H4 (cell line): ENCODE results near the gene PRDM11. TPM values are rescaled to one million over a fixed set of nuclear protein-coding genes. Genes with fewer than 3 reads are reported as not detected.

Source experiments
- DNase-seq: peaks from one replicate; pipeline ENCODE4 v3.0.0-alpha.2; 2015; ENCODE audit warnings: low spot score
- total RNA-seq: library from RNA; depleted of rRNA; stranded (reverse); fragments of >200 nt; shearing (Covaris generic); gene quantifications from 2 replicates; pipeline ENCODE4 v1.2.3, GENCODE V29; 2014

Gene PRDM11
- total RNA-seq, 1 experiment from 2014 or later: 6.7 TPM

DNA sequence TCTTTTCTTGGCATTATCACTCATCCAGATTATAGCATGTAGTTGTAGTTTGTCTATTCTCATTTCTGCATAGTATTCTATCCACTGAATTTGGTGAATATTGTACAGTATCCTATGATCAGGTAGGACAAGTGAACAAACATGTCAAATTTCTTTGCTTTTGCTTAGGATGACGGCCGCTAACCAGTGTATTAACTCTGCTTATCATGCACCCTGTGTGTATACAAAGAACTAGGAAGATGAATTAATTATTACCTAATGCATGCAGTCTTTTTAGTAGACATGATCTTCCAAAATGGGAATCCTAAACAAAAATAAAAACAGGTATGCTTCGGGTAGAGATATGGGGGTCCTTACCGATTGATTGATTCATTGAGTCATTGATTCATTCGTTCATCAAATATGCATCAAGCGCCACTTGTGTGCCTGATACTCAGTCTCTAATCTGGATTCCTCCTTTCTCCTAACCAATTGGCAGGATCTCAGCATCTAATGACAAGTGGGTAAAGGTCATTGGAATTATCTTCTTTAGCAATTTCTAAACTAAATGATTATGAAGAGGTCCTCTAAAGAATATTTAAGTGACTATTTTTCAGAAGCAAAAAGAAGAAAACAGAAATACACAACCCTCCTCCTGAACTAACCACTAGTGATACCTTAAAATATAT lies 27.9 kb downstream of the PRDM11 start:
- no peak for DNase-seq

DNA sequence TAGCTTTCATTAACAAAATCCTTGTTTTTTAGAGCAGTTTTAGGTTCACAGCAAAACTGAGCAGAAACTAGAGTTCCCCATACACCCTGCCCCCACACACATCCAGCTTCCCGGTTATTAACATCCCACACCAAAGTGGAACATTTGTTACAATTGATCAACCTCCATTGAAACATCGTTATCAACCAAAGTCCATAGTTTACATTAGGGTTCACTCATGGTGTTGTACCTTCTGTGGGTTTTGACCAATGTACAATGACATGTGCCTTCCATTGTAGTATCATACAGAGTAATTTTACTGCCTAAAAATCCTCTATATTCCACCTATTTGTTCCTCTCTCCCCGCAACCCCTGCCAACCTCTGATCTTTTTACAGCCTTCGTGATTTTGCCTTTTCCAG lies 28.5 kb downstream of the PRDM11 start:
- no peak for DNase-seq

DNA sequence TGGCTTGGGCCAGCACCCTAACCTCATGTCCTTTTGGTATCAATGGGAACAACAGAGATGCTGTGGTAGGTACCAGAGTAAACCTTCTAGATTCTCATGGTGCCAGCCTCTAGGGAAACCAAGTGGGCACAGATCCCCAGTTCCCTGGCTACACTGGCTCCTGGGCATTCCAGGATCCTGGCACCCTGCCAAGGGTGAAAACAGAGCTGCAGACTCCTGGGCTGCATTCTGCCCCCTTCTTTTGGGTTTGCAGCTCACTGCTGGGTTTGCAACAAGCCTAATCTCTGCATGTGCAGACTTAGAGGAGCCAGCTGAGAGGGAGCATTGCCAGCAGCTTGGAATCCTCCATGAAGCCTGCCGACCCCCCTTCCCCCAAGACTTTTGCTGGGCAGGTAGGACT lies 30.6 kb downstream of the PRDM11 start:
- no peak for DNase-seq

DNA sequence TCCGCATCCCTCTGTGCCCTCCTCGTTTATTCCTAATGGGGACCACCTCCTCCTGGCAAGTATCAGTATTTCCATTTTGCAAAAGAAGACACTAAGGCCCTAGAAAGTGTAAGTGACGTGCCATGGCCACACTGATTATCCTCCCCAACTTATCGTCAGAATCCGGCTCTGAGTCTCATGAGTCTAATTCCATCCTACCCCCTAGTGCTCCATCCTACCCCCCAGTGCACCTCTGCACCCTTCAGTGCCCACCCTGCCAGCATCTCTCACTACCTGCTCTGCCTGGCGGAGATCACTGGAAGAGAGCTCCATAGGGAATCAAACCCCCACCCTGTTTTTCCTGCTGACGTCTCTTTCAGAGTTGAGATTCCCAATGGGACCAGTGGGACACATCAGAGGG lies 31.8 kb downstream of the PRDM11 start:
- no peak for DNase-seq

GRCh38 chr11:45178890-45179671 lies 32.6 kb downstream of the PRDM11 start:
- DNase-seq: peak; percentile 39

GRCh38 chr11:45179686-45180178 lies 33.3 kb downstream of the PRDM11 start:
- no peak for DNase-seq

DNA sequence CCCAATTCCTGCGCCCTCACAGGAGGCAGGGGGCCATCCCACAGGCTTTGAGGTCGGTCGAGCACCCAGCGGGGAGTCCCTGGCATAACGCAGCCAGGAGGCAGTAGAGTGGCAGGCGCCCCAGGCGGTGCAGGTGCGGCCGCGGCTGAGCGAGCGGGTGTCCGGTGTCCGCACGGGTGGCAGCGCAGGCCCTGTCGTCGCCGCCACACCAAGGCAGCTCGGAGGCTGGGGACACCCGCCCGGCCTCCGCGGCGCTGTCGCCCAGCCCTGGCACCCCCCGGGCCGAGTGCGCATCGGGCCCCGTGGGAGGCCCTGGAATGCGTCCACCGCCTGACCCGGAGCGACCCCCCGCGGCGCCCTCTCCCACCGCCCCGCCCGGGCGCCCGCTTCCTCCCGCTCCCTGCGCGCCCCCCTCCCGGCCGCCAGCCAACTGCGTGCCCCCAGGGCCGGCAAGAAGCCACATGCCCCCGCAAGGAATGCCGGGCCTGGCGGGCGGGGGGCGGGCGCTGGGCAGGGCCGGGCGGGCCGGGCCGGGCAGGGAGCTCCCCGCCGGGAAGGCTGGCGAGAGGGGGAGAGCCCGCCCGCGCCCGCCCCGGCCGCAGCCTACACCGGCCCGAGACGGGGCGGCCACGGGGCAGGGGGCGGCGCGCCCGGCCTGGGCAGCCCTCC lies 33.9 kb downstream of the PRDM11 start:
- peak; percentile 60 for DNase-seq

GRCh38 chr11:45180848-45181192 lies 34.4 kb downstream of the PRDM11 start:
- peak; percentile 78 for DNase-seq

- no peak for DNase-seq
Observed at GRCh38 chr11:45181193-45181888, 34.9 kb downstream of the PRDM11 start.

- no peak for DNase-seq
Observed at GRCh38 chr11:45181889-45182550, 35.6 kb downstream of the PRDM11 start.

DNA sequence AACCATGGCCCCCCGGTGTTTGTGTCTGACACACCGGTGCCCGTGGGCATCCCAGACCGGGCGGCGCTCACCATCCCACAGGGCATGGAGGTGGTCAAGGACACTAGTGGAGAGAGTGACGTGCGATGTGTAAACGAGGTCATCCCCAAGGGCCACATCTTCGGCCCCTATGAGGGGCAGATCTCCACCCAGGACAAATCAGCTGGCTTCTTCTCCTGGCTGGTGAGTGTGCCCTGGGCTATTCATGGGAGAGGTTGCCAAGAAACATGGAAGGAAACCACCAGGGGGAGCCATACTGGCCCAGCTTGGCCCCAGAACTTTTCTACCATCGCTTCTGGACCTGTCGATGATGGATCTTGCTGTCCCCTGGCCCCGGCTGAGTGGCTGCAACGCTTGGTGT lies 36.5 kb downstream of the PRDM11 start:
- DNase-seq: no peak

DNA sequence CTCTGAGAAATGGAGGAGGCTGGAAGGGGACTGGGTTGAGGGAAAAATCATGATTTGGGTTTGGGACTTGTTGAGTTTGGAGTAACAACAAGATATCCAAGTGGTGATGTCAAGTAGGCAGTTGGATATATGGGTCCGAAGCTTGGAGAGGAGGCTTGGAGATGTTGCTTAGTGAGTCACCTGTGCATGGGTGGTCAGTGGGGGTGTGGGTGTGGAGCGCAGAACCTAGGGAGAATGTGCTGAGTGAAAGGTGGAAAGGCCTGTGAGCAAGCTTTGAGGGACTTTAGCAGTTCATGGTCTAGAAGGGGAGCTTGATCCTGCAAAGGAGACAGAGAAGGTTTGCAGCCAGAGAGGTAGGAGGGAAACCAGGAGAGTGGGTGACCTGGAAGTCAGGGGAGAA lies 38.2 kb downstream of the PRDM11 start:
- DNase-seq: no peak

- DNase-seq: no peak
Observed at GRCh38 chr11:45185228-45185729, 38.8 kb downstream of the PRDM11 start.

- no peak for DNase-seq
Observed at GRCh38 chr11:45187375-45187774, 40.9 kb downstream of the PRDM11 start.

DNA sequence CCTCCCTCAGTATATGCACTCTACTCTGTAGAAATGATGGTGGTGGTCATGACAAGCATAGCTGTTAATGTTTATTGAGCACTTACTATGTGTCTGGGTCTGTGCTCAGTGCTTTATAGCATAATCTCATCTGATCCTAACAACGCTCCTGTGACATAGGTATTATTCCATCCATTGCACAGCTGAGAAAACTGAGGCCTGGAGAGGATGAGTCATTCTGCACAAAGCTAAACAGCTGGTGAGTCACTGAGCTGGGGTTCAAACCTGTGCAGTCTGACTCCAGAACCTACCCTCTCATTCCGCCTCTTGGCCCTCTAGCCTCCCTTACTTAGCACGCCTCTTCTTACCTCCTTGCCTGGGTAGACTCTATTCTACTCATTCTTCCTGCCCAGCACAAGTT lies 41.7 kb downstream of the PRDM11 start:
- DNase-seq: no peak

GRCh38 chr11:45189230-45189629 lies 42.8 kb downstream of the PRDM11 start:
- no peak for DNase-seq

GRCh38 chr11:45193695-45194094 lies 47.3 kb downstream of the PRDM11 start:
- no peak for DNase-seq

GRCh38 chr11:45204761-45205160 lies 58.3 kb downstream of the PRDM11 start:
- no peak for DNase-seq

DNA sequence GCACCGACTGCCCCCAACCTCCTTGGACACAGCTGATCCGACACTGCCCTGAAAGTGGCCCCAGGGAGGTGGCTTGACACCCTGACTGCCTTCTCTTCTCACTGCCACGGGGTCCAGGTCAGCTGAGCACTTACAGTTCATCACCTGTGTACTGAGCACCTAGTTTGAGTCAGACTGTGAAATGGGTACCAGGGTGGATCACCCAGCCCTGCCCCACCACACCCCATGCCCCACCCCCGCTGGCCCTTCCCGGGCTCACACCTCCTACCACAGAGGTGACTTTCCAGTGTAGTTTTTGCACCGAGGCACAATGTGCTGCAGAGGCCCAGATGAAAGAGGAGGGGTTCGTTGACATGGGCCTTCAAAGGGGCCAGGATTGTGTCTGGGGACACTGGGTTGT lies 59.5 kb downstream of the PRDM11 start:
- DNase-seq: no peak

DNA sequence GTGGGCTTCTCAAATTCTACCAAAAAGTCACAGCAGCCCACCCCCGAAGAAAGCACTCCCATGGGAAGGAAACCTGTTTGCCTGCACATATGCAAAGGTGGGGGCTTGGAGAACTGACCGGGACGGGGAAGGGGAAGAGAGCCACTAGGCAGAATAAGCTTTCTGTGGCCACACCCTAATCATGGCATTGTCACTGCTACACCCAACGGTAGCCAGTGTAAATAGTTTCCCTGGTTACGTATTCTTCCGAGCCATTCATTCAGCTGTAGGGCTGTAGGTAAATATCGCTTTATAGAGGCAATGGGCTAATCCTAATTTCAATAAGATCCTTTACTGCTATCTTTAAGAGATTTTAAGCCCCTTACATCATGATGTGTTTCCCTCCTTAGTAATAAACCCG lies 61.7 kb downstream of the PRDM11 start:
- no peak for DNase-seq
